Skeletal muscle tissue (tissue), 4 donors: ENCODE results near the gene SNX25. TPM values are rescaled to one million over a fixed set of nuclear protein-coding genes. Genes with fewer than 3 reads are reported as not detected.

ENCODE experiments used
- H3K27ac ChIP-seq: one replicate; pipeline ENCODE4 v1.7.0; 2013; ENCODE audit warnings: mild to moderate bottlenecking, low read depth, low read length, inconsistent platforms
- H3K27me3 ChIP-seq, 3 donors: one replicate each; pipeline ENCODE4 v1.7.0; 2013; ENCODE audit warnings: low read length in 3 of 3; ENCODE audit not compliant: control insufficient read depth in 3 of 3, insufficient read depth in 3 of 3
- H3K36me3 ChIP-seq, 3 donors: one replicate each; pipeline ENCODE4 v1.7.0; 2013; ENCODE audit warnings: low read length in 3 of 3; ENCODE audit not compliant: control insufficient read depth in 3 of 3, insufficient read depth in 3 of 3
- H3K4me1 ChIP-seq, 3 donors: one replicate each; pipeline ENCODE4 v1.7.0; 2013; ENCODE audit warnings: low read length in 3 of 3, mild to moderate bottlenecking in 3 of 3; ENCODE audit not compliant: control insufficient read depth in 3 of 3, insufficient read depth in 3 of 3
- H3K4me3 ChIP-seq, 3 donors: one replicate each; pipeline ENCODE4 v1.7.0; 2013; ENCODE audit warnings: low read length in 3 of 3
- H3K9ac ChIP-seq, 3 donors: one replicate each; pipeline ENCODE4 v1.7.0; 2013; ENCODE audit warnings: low read length in 3 of 3, mild to moderate bottlenecking in 3 of 3, moderate library complexity in 2 of 3, low read depth in 1 of 3
- H3K9me3 ChIP-seq, 3 donors: one replicate each; pipeline ENCODE4 v1.7.0; 2013; ENCODE audit warnings: low read length in 3 of 3; ENCODE audit not compliant: control insufficient read depth in 3 of 3
- total RNA-seq: library from RNA; depleted of rRNA; stranded (reverse); fragments of >200 nt; gene quantifications from one replicate; pipeline ENCODE4 v1.2.3, GENCODE V29; 2014
- donor health status: Osteomylitis.

The SNX25 gene
- total RNA-seq, 1 donor from 2014 or later = 12.5 TPM

DNA sequence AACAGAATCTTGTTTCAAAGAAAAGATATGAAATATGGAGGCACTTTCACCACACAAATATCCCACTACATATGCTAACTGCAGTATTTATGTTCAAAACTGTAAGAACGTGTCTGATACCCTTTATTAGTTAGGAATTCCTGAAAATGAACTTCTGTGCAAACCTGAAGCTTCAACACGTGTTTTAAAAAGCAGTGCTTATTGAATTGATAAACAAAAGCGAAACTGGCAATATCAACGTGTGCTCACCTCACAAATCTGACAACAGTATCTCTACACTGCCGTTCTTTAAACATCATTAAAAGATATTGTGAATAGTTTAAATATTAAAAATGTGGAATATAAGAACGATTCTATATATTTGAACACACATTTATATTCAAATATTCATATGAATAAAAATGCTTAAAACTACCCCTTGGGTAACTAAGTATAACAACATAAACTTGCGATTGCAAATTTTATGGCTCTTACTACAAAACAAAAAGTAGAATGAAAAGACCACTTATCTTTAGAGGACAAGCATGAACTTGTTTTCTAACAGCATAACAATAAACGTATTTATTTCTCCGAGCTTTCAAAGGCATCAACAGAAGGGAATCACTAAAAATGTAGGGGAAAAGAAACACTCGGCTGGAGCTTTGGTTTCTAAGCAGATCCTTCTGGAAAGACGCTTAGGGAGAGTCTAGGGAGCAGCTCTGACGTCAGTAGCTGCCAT is 186.0 kb downstream of the SNX25 start, which contains the start of gene LRP2BP:
LRP2BP (minus strand) TSS at position 687 of the 718 bp plus-strand sequence. CDS start 17,738 bp downstream, outside the sequence.
- H3K27me3 ChIP-seq = no peaks in the 10 kb centered on the region
- H3K9me3 ChIP-seq = no peaks in the 10 kb centered on the region
- H3K4me3 ChIP-seq = peak within 1 kb of the TSS; percentile 77 to 90 (median 86)
- peak within 1 kb of the TSS; percentile 100 for H3K27ac ChIP-seq
- H3K9ac ChIP-seq = peak within 1 kb of the TSS; percentile 91 to 98 (median 97)
- peaks cover 7 to 19% (median 9%) of the 10 kb centered on the region in 3 donors for H3K36me3 ChIP-seq
- H3K4me1 ChIP-seq = peaks cover 9 to 30% (median 11%) of the 10 kb centered on the region in 3 donors

DNA sequence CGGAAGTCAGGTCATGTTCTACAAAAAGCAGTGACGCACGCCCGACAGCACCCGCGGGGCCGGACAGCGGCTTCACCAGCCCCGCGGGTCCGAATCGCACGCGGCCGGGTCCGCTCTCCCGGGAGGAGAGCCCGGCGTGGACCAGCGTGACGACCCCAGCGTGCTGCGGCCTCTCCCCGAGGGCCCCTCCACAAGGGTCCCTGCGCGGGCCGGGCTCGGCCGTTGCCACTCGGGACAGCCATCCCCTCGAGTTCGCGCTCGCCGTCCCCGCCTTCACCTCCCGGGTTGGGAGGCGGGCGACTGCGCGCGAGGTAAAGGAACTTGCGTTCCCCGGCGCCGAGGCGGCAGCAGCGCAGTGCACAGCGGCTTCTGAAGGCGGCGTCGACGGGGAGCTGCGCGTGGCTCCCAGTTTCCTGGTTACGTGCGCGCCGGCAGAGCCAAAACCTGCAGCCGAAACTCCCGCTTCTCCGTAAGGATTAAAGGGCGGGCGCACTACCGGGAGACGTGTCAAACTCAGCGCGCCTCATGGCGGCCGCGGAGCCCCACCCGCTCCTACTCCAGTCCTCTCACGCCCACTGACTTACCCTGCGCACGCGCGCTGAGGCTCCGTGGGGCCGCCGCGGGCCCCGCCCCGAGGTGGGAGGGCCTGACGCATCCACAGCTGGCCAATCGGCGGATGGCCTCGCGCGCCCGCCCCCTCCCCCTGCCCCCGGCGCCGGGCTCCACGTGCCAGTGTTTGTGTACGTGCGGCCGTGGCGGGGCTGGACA is 186.7 kb downstream of the SNX25 start:
- Histone ChIP-seq H3K4me1 (peaks cover 9 to 30% (median 11%) of the 10 kb centered on the region in 3 donors), H3K9ac (peak overlapping the region; percentile 91 to 98 (median 97)), H3K27ac (peak overlapping the region; percentile 100), H3K36me3 (peaks cover 10 to 16% (median 11%) of the 10 kb centered on the region in 3 donors), H3K4me3 (peak overlapping the region; percentile 77 to 90 (median 86)), H3K27me3 (no peaks in the 10 kb centered on the region), H3K9me3 (no peaks in the 10 kb centered on the region)

DNA sequence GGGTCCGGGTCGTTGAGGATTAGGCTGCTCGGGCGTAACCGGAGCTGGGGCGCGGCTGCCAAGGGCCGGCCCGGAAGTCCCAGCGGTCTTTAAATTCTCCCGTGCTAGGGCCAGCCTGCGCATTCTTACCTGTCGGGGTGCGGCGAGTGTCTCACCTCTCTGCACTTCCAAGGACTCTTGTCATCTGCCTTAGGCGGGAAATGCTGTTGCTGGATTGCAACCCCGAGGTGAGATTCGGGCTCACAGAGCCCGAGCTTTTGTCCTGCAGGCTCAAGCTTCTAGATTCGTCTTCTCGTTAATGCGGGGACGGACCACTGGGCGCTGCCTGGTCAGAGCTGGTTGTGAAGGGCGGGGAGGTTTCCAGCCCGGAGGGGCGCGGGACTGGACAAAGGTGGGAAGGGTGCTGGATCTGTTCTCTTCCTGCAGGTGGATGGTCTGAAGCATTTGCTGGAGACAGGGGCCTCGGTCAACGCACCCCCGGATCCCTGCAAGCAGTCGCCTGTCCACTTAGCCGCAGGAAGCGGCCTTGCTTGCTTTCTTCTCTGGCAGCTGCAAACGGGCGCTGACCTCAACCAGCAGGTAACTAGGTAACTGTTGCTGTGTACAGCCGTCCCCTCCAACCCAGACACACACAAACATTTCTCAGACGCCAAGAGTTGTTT is 187.5 kb downstream of the SNX25 start, which contains the start of gene ANKRD37:
ANKRD37 (plus strand) TSS at position 118 of the 662 bp plus-strand sequence; CDS start at position 201, 83 bp downstream.
- H3K4me1 ChIP-seq = peaks cover 9 to 30% (median 11%) of the 10 kb centered on the region in 3 donors
- H3K27me3 ChIP-seq = no peaks in the 10 kb centered on the region

GRCh38 chr4:185398618-185399017 is 189.2 kb downstream of the SNX25 start:
- Histone ChIP-seq H3K4me1 (peaks cover 9 to 30% (median 11%) of the 10 kb centered on the region in 3 donors), H3K27ac (peak overlapping the region; percentile 100), H3K9me3 (no peaks in the 10 kb centered on the region), H3K36me3 (peaks cover 16 to 27% (median 24%) of the 10 kb centered on the region in 3 donors), H3K27me3 (no peaks in the 10 kb centered on the region), H3K9ac (peak overlapping the region in 1 of 3 donors; percentile 4), H3K4me3 (no peak overlapping the region)

More for the DNA sequence above, 187.5 kb downstream of the SNX25 start, which contains the start of gene ANKRD37:
- Histone ChIP-seq H3K27ac (peak within 1 kb of the TSS; percentile 100), H3K4me3 (peak within 1 kb of the TSS; percentile 77 to 90 (median 86)), H3K9ac (peak within 1 kb of the TSS; percentile 91 to 98 (median 97)), H3K9me3 (no peaks in the 10 kb centered on the region), H3K36me3 (peaks cover 13 to 22% (median 18%) of the 10 kb centered on the region in 3 donors)

- Histone ChIP-seq H3K9ac (no peak overlapping the region), H3K27me3 (no peaks in the 10 kb centered on the region), H3K4me3 (no peak overlapping the region), H3K36me3 (peaks cover 16 to 28% (median 27%) of the 10 kb centered on the region in 3 donors), H3K9me3 (no peaks in the 10 kb centered on the region), H3K27ac (no peak overlapping the region), H3K4me1 (peaks cover 8 to 24% (median 9%) of the 10 kb centered on the region in 3 donors)
Measured at GRCh38 chr4:185399466-185399865, 190.1 kb downstream of the SNX25 start.

DNA sequence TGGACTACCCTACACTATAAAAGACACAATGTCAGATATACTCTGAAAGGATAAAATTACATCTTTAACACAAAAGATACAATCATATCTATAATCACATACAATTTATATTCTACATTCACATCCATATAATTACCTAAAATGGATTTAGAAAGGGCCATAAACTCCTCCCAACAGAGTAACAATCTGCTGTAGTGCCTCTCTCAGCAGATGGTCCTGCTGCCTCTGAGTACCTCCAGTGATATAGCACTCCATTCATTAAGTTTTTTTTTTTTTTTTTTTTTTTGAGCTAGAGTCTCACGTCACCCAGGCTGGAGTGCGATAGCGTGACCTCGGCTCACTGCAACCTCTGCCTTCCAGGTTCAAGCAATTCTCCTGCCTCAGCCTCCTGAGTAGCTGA is 194.6 kb downstream of the SNX25 start:
- no peaks in the 10 kb centered on the region for H3K27me3 ChIP-seq
- no peak overlapping the region for H3K9ac ChIP-seq
- H3K27ac ChIP-seq = no peak overlapping the region
- H3K4me3 ChIP-seq = no peak overlapping the region
- no peaks in the 10 kb centered on the region for H3K9me3 ChIP-seq
- peaks cover 25 to 55% (median 42%) of the 10 kb centered on the region in 3 donors for H3K36me3 ChIP-seq
- H3K4me1 ChIP-seq = peaks cover 0 to 6% (median 5%) of the 10 kb centered on the region in 3 donors

DNA sequence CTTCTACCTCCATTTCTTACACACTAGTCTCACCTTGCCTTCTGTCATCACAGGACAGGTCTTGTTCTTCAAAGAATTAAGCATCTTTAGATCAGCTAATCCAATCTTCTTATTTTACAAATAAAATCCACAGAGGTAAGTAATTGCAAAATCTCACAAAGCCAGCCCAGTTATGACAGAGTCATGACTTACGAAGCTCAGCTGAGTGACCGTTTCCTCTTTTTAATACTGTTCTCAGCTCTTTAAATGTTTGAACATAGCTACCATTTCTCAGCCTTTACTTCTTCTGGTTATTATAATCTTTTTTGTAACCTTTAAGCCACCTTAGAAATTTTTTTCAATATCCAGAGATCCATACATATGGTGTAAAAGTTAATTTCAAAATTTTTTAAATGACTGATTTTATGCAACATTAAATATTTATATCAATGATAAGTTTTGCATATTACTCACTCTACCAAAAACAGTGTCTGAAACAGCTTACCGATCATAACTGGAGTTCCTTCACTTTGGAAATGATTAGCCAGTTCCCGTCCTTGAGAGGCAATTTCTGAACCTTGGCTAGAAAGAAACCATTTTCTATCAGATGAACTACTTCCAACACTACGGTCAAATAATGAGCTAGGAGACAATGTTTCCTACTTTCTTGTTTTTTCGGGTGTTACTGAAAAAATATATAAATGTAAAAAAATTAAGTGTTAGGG is 196.1 kb downstream of the SNX25 start:
- Histone ChIP-seq H3K27me3 (no peaks in the 10 kb centered on the region), H3K4me3 (no peak overlapping the region), H3K9me3 (peaks cover 0 to 3% (median 0%) of the 10 kb centered on the region in 3 donors), H3K27ac (no peak overlapping the region), H3K9ac (no peak overlapping the region), H3K36me3 (peaks cover 20 to 53% (median 32%) of the 10 kb centered on the region in 3 donors), H3K4me1 (no peaks in the 10 kb centered on the region)

- Histone ChIP-seq H3K27me3 (no peaks in the 10 kb centered on the region), H3K9ac (no peak overlapping the region), H3K9me3 (peaks cover 0 to 3% (median 0%) of the 10 kb centered on the region in 3 donors), H3K4me3 (no peak overlapping the region), H3K36me3 (peaks cover 21 to 49% (median 32%) of the 10 kb centered on the region in 3 donors), H3K27ac (no peak overlapping the region), H3K4me1 (no peaks in the 10 kb centered on the region)
Measured at GRCh38 chr4:185408432-185408831, 199.0 kb downstream of the SNX25 start.

- H3K27me3 ChIP-seq = no peaks in the 10 kb centered on the region
- H3K36me3 ChIP-seq = peaks cover 16 to 44% (median 42%) of the 10 kb centered on the region in 3 donors
- no peak overlapping the region for H3K9ac ChIP-seq
- no peaks in the 10 kb centered on the region for H3K4me1 ChIP-seq
- peaks cover 0 to 3% (median 0%) of the 10 kb centered on the region in 3 donors for H3K9me3 ChIP-seq
- H3K27ac ChIP-seq = no peak overlapping the region
- no peak overlapping the region for H3K4me3 ChIP-seq
Measured at GRCh38 chr4:185411849-185412248, 202.5 kb downstream of the SNX25 start.
